Measurements from ENCODE around the gene SNAPIN.
"Not testable (repeated sequence)": the region's sequence is repeated elsewhere in the genome, so short reads cannot be mapped to it uniquely, and the experiment has no call there.

SNAPIN gene

GRCh38 chr1:153668672-153669071, 10.2 kb downstream of the SNAPIN start:
- not testable (repeated sequence) for DNase-seq (ENCODE audit: low spot score); H3K9me3 Mint-ChIP-seq; H3K27me3 Mint-ChIP-seq (ENCODE audit: low read depth); H3K27ac Mint-ChIP-seq
- Mint-ChIP-seq H3K4me1 (ENCODE audit: low read depth) (peaks cover 24% of the 10 kb centered on the region), H3K4me3 (peak overlapping the region; percentile 74), H3K36me3 (ENCODE audit: low read depth) (peaks cover 58% of the 10 kb centered on the region)

- Mint-ChIP-seq H3K9me3 (no peaks in the 10 kb centered on the region), H3K4me1 (ENCODE audit: low read depth) (peaks cover 24% of the 10 kb centered on the region), H3K27me3 (ENCODE audit: low read depth) (no peaks in the 10 kb centered on the region), H3K4me3 (no peak overlapping the region), H3K36me3 (ENCODE audit: low read depth) (peaks cover 50% of the 10 kb centered on the region), H3K27ac (no peak overlapping the region)
- no peak for DNase-seq (ENCODE audit: low spot score)
Measured at GRCh38 chr1:153669606-153670005, 11.1 kb downstream of the SNAPIN start.

- Mint-ChIP-seq H3K27ac (no peak overlapping the region), H3K4me3 (no peak overlapping the region), H3K9me3 (no peaks in the 10 kb centered on the region), H3K4me1 (ENCODE audit: low read depth) (peaks cover 24% of the 10 kb centered on the region), H3K36me3 (ENCODE audit: low read depth) (peaks cover 42% of the 10 kb centered on the region), H3K27me3 (ENCODE audit: low read depth) (no peaks in the 10 kb centered on the region)
- no peak for DNase-seq (ENCODE audit: low spot score)
Measured at GRCh38 chr1:153670257-153670858, 11.9 kb downstream of the SNAPIN start.

GRCh38 chr1:153670859-153671627, 12.5 kb downstream of the SNAPIN start, which contains the start of gene ILF2:
Gene ILF2 (minus strand): TSS chr1:153670993. CDS start chr1:153670922, 71 bp downstream.
- Mint-ChIP-seq H3K27ac (no peak within 1 kb of the TSS), H3K36me3 (ENCODE audit: low read depth) (peaks cover 36% of the 10 kb centered on the region), H3K4me3 (no peak within 1 kb of the TSS), H3K27me3 (ENCODE audit: low read depth) (no peaks in the 10 kb centered on the region), H3K9me3 (no peaks in the 10 kb centered on the region), H3K4me1 (ENCODE audit: low read depth) (peaks cover 22% of the 10 kb centered on the region)
- peak; percentile 96 for DNase-seq (ENCODE audit: low spot score)

- not testable (repeated sequence) for H3K27me3 Mint-ChIP-seq (ENCODE audit: low read depth); H3K27ac Mint-ChIP-seq; H3K4me3 Mint-ChIP-seq; H3K9me3 Mint-ChIP-seq
- DNase-seq (ENCODE audit: low spot score) = peak; percentile 54
- Mint-ChIP-seq H3K36me3 (ENCODE audit: low read depth) (peaks cover 30% of the 10 kb centered on the region), H3K4me1 (ENCODE audit: low read depth) (peaks cover 22% of the 10 kb centered on the region)
Measured at GRCh38 chr1:153671628-153672353, 13.3 kb downstream of the SNAPIN start.

- H3K4me1 Mint-ChIP-seq (ENCODE audit: low read depth) = peaks cover 24% of the 10 kb centered on the region
- no peak overlapping the region for H3K4me3 Mint-ChIP-seq
- DNase-seq (ENCODE audit: low spot score) = no peak
- H3K27ac Mint-ChIP-seq = peak overlapping the region; percentile 28
- no peaks in the 10 kb centered on the region for H3K9me3 Mint-ChIP-seq
- H3K36me3 Mint-ChIP-seq (ENCODE audit: low read depth) = peaks cover 12% of the 10 kb centered on the region
- H3K27me3 Mint-ChIP-seq (ENCODE audit: low read depth) = peaks cover 20% of the 10 kb centered on the region
Measured at GRCh38 chr1:153673511-153673910, 15.0 kb downstream of the SNAPIN start.

- peaks cover 22% of the 10 kb centered on the region for H3K4me1 Mint-ChIP-seq (ENCODE audit: low read depth)
- H3K9me3 Mint-ChIP-seq = no peaks in the 10 kb centered on the region
- H3K4me3 Mint-ChIP-seq = peak overlapping the region; percentile 68
- H3K27me3 Mint-ChIP-seq (ENCODE audit: low read depth) = peaks cover 51% of the 10 kb centered on the region
- no peak overlapping the region for H3K27ac Mint-ChIP-seq
- no peaks in the 10 kb centered on the region for H3K36me3 Mint-ChIP-seq (ENCODE audit: low read depth)
- peak; percentile 31 for DNase-seq (ENCODE audit: low spot score)
Measured at GRCh38 chr1:153677718-153678518, 19.4 kb downstream of the SNAPIN start.

GRCh38 chr1:153678519-153679336, 20.2 kb downstream of the SNAPIN start, which contains the start of gene NPR1:
Gene NPR1 (plus strand): TSS chr1:153678688. CDS start chr1:153679109, 421 bp downstream.
- H3K4me3 Mint-ChIP-seq = peak within 1 kb of the TSS; percentile 68
- no peaks in the 10 kb centered on the region for H3K9me3 Mint-ChIP-seq
- no peak for DNase-seq (ENCODE audit: low spot score)
- no peak within 1 kb of the TSS for H3K27ac Mint-ChIP-seq
- no peaks in the 10 kb centered on the region for H3K36me3 Mint-ChIP-seq (ENCODE audit: low read depth)
- peaks cover 57% of the 10 kb centered on the region for H3K27me3 Mint-ChIP-seq (ENCODE audit: low read depth)
- peaks cover 20% of the 10 kb centered on the region for H3K4me1 Mint-ChIP-seq (ENCODE audit: low read depth)

GRCh38 chr1:153679337-153680119, 21.0 kb downstream of the SNAPIN start:
- H3K4me3 Mint-ChIP-seq = peak overlapping the region; percentile 68

GRCh38 chr1:153680120-153680403, 21.6 kb downstream of the SNAPIN start:
- Mint-ChIP-seq H3K9me3 (no peaks in the 10 kb centered on the region), H3K36me3 (ENCODE audit: low read depth) (no peaks in the 10 kb centered on the region), H3K4me1 (ENCODE audit: low read depth) (peaks cover 20% of the 10 kb centered on the region), H3K27ac (no peak overlapping the region), H3K4me3 (peak overlapping the region; percentile 64), H3K27me3 (ENCODE audit: low read depth) (peaks cover 61% of the 10 kb centered on the region)
- DNase-seq (ENCODE audit: low spot score) = no peak

More at GRCh38 chr1:153679337-153680119, 21.0 kb downstream of the SNAPIN start:
- Mint-ChIP-seq H3K36me3 (ENCODE audit: low read depth) (no peaks in the 10 kb centered on the region), H3K9me3 (no peaks in the 10 kb centered on the region), H3K4me1 (ENCODE audit: low read depth) (peaks cover 20% of the 10 kb centered on the region), H3K27ac (no peak overlapping the region), H3K27me3 (ENCODE audit: low read depth) (peaks cover 61% of the 10 kb centered on the region)
- DNase-seq (ENCODE audit: low spot score) = no peak

- no peak overlapping the region for H3K4me3 Mint-ChIP-seq
- peaks cover 16% of the 10 kb centered on the region for H3K4me1 Mint-ChIP-seq (ENCODE audit: low read depth)
- H3K27ac Mint-ChIP-seq = no peak overlapping the region
- no peak for DNase-seq (ENCODE audit: low spot score)
- H3K36me3 Mint-ChIP-seq (ENCODE audit: low read depth) = no peaks in the 10 kb centered on the region
- H3K9me3 Mint-ChIP-seq = no peaks in the 10 kb centered on the region
- H3K27me3 Mint-ChIP-seq (ENCODE audit: low read depth) = peaks cover 49% of the 10 kb centered on the region
Measured at GRCh38 chr1:153682730-153683129, 24.2 kb downstream of the SNAPIN start.

- Mint-ChIP-seq H3K4me3 (no peak overlapping the region), H3K27ac (no peak overlapping the region), H3K4me1 (ENCODE audit: low read depth) (peaks cover 8% of the 10 kb centered on the region), H3K9me3 (no peaks in the 10 kb centered on the region), H3K27me3 (ENCODE audit: low read depth) (peaks cover 39% of the 10 kb centered on the region), H3K36me3 (ENCODE audit: low read depth) (no peaks in the 10 kb centered on the region)
- DNase-seq (ENCODE audit: low spot score) = no peak
Measured at GRCh38 chr1:153683854-153684253, 25.4 kb downstream of the SNAPIN start.

Measured in T-helper 2 cell treated with Interferon-gamma antibody and Interleukin-4, amounts not matched to agents 5 μg/mL and 100 μg/mL, for 36 hours (primary cell).